ENCODE data around the gene SWAP70. TPM values are rescaled to one million over a fixed set of nuclear protein-coding genes. Genes with fewer than 3 reads are reported as not detected.

SWAP70 gene
- total RNA-seq, 2 donors from 2014 or later = 28.8 to 30.7 TPM

- Histone ChIP-seq H3K9ac (ENCODE audit: extremely low read depth, low read length, poor library complexity, severe bottlenecking) (no peak overlapping the region), H3K27ac (ENCODE audit: low read depth, low read length) (no peak overlapping the region), H3K36me3 (ENCODE audit: control insufficient read depth, insufficient read depth, low read length) (peaks cover 7% of the 10 kb centered on the region), H3K27me3 (ENCODE audit: control insufficient read depth, insufficient read depth, low read length, poor library complexity, severe bottlenecking) (no peaks in the 10 kb centered on the region), H3K4me3 (ENCODE audit: low read length) (no peak overlapping the region), H3K4me1 (ENCODE audit: control insufficient read depth, insufficient read depth, low read length) (peaks cover 4% of the 10 kb centered on the region), H3K9me3 (ENCODE audit: control insufficient read depth, low read length) (no peaks in the 10 kb centered on the region)
- DNase-seq = no peak
- WGBS, 2 experiments (ENCODE audit: insufficient coverage in 1 of 2, insufficient read length in 1 of 2) = 93 to 96% methylated on average over 3 to 4 of the region's 4 CpGs
- TF ChIP-seq CTCF (conservative IDR thresholded peaks at IDR 0.05) = no peak
- Mint-ChIP-seq H3K27me3 (ENCODE audit: insufficient read depth) (no peaks in the 10 kb centered on the region), H3K36me3 (ENCODE audit: low read depth) (peaks cover 7% of the 10 kb centered on the region), H3K4me1 (peaks cover 27% of the 10 kb centered on the region), H3K4me3 (no peak overlapping the region), H3K27ac (no peak overlapping the region), H3K9me3 (no peaks in the 10 kb centered on the region)
These were observed 16.2 kb downstream of the SWAP70 start for GRCh38 chr11:9680028-9680427.

DNA sequence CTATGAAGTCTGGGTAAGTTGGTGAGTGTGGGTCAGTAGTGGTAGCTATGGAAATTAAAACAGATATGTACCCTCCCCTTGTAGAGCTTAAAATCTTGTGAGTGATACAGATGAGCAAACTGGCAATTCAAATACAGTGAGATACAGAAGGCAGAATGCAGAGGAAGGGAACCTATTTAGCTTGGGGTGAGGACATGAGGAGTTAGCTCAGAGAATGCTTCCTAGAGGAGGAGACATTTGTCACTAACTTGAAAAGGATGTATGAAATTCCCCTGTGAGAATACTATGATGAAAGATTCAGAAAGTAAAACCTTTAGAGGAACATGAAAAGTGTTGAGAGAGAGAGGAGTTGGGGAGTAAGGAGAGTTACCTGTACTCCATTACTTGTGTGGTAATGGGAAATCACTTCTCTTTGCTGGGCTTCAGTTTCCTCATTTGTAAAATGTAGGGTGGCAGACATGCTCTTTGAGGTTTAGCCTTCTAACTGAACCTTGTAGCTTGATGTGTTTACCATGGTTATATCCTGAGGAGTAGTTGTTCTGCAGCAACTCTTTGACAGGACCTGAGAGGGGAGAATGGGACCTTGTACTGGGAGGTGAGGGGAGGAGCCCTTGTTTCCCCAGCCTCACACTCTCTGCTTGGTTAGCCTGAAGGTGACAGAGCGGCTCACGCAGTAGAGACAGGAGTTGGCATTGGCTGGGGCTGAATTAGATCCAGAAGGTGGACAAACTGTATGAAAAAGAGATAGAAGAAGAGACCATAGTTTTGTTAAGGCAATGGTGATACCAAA, 17.9 kb downstream of the SWAP70 start:
- Histone ChIP-seq H3K4me3 (ENCODE audit: low read length) (no peak overlapping the region), H3K9ac (ENCODE audit: extremely low read depth, low read length, poor library complexity, severe bottlenecking) (no peak overlapping the region), H3K4me1 (ENCODE audit: control insufficient read depth, insufficient read depth, low read length) (peaks cover 4% of the 10 kb centered on the region), H3K36me3 (ENCODE audit: control insufficient read depth, insufficient read depth, low read length) (peaks cover 12% of the 10 kb centered on the region), H3K27ac (ENCODE audit: low read depth, low read length) (no peak overlapping the region), H3K27me3 (ENCODE audit: control insufficient read depth, insufficient read depth, low read length, poor library complexity, severe bottlenecking) (no peaks in the 10 kb centered on the region), H3K9me3 (ENCODE audit: control insufficient read depth, low read length) (no peaks in the 10 kb centered on the region)
- Mint-ChIP-seq H3K36me3 (ENCODE audit: low read depth) (peaks cover 7% of the 10 kb centered on the region), H3K27me3 (ENCODE audit: insufficient read depth) (no peaks in the 10 kb centered on the region), H3K4me3 (no peak overlapping the region), H3K9me3 (no peaks in the 10 kb centered on the region), H3K4me1 (peaks cover 19% of the 10 kb centered on the region), H3K27ac (no peak overlapping the region)
- DNase-seq = no peak
- WGBS, 2 experiments (ENCODE audit: insufficient coverage in 1 of 2, insufficient read length in 1 of 2) = 86 to 97% methylated on average over 2 of the region's 2 CpGs
- TF ChIP-seq CTCF (conservative IDR thresholded peaks at IDR 0.05) = no peak

GRCh38 chr11:9687711-9688477, 24.0 kb downstream of the SWAP70 start:
- Mint-ChIP-seq H3K36me3 (ENCODE audit: low read depth) (peaks cover 4% of the 10 kb centered on the region), H3K27me3 (ENCODE audit: insufficient read depth) (no peaks in the 10 kb centered on the region), H3K4me3 (no peak overlapping the region), H3K27ac (no peak overlapping the region), H3K4me1 (peaks cover 8% of the 10 kb centered on the region), H3K9me3 (no peaks in the 10 kb centered on the region)
- Histone ChIP-seq H3K4me1 (ENCODE audit: control insufficient read depth, insufficient read depth, low read length) (no peaks in the 10 kb centered on the region), H3K27ac (ENCODE audit: low read depth, low read length) (no peak overlapping the region), H3K9me3 (ENCODE audit: control insufficient read depth, low read length) (no peaks in the 10 kb centered on the region), H3K27me3 (ENCODE audit: control insufficient read depth, insufficient read depth, low read length, poor library complexity, severe bottlenecking) (no peaks in the 10 kb centered on the region), H3K4me3 (ENCODE audit: low read length) (no peak overlapping the region), H3K36me3 (ENCODE audit: control insufficient read depth, insufficient read depth, low read length) (peaks cover 9% of the 10 kb centered on the region), H3K9ac (ENCODE audit: extremely low read depth, low read length, poor library complexity, severe bottlenecking) (no peak overlapping the region)
- no peak for TF ChIP-seq CTCF (conservative IDR thresholded peaks at IDR 0.05)
- DNase-seq = no peak
- 97 to 100% methylated on average over 2 of the region's 2 CpGs for WGBS, 2 experiments (ENCODE audit: insufficient coverage in 1 of 2, insufficient read length in 1 of 2)
